22Rv1 (cell line): ENCODE measurements around the gene ABL1.

Experiments
- ZFX ChIP-seq: fragments of 450-650 bp; IDR thresholded peaks from 2 replicates; pipeline ENCODE4 v1.6.1; 2017; ENCODE audit warnings: antibody characterized with exemption, borderline replicate concordance
- TF ChIP-seq, protein P1 (sequence below): fragments of 450-650 bp; IDR thresholded peaks from 2 replicates; pipeline ENCODE4 v1.5.1; 2017; ENCODE audit warnings: mild to moderate bottlenecking

DNA sequence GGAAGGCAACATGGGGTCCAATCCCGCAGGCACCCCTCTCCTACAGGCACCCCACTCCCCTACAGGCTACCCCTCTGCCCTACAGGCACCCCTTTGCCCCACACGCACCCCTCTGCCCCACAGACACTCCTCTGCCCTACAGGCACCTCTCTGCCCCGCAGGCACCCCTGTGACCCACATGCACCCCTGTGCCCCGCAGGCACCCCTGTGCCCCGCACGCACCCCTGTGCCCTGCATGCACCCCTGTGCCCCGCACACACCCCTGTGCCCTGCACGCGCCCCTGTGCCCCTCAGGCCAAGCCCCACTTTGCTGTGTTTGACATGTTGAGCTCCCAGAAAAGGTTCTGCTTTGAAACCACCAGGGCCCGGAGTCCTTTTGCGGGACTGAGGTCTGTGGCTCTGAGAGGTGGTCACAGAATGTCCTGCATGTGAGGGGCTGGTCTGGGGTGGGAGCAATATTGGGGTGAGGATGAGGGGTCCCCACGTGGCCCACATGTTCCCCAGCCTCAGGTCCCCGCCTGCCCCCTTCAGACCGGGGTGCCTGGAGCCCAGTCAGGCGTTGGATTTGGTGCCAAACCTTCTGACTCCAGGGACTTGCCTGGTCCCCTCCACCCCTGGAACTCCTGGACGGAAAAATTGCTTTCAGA, 62.2 kb downstream of the ABL1 start:
- TF ChIP-seq, protein P1, sequence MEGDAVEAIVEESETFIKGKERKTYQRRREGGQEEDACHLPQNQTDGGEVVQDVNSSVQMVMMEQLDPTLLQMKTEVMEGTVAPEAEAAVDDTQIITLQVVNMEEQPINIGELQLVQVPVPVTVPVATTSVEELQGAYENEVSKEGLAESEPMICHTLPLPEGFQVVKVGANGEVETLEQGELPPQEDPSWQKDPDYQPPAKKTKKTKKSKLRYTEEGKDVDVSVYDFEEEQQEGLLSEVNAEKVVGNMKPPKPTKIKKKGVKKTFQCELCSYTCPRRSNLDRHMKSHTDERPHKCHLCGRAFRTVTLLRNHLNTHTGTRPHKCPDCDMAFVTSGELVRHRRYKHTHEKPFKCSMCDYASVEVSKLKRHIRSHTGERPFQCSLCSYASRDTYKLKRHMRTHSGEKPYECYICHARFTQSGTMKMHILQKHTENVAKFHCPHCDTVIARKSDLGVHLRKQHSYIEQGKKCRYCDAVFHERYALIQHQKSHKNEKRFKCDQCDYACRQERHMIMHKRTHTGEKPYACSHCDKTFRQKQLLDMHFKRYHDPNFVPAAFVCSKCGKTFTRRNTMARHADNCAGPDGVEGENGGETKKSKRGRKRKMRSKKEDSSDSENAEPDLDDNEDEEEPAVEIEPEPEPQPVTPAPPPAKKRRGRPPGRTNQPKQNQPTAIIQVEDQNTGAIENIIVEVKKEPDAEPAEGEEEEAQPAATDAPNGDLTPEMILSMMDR: no peak
- TF ChIP-seq ZFX: no peak
